ENCODE measurements around the gene PLA2G2C.
"Not testable (repeated sequence)": the region's sequence is repeated elsewhere in the genome, so short reads cannot be mapped to it uniquely, and the experiment has no call there.

PLA2G2C gene

DNA sequence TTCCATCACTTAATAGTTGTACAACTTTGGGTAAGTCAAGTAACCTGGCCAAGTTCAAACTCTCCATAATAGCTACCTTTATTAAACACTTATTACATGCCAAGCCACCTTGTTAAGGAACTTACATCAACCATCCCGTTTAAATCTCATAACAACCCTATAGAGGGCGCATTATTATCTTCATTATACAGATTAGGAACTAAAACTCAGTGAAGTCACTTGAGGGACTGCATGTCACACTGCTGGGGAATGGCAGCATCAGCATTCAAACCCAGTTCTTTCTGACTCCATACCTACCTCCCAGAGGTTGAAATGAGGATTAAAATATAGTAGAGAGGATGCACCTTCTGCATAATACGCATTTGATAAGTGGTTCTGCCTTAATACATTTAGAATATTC is 47.1 kb upstream of the PLA2G2C start:
- DNase-seq (ENCODE audit: low read depth in 1 of 2, low spot score in 1 of 2) = no peak
- H3K27ac ChIP-seq (replicated peaks) = no peak overlapping the region
- no peak overlapping the region for H3K4me3 ChIP-seq (replicated peaks; ENCODE audit: insufficient read depth, low read length)
- H3K27me3 ChIP-seq (ENCODE audit: insufficient read depth, poor library complexity, severe bottlenecking) = peaks cover 18% of the 10 kb centered on the region
- TF ChIP-seq GABPA (IDR thresholded peaks at IDR 0.05; ENCODE audit: low read depth) = no peak
- TF ChIP-seq, protein P1, sequence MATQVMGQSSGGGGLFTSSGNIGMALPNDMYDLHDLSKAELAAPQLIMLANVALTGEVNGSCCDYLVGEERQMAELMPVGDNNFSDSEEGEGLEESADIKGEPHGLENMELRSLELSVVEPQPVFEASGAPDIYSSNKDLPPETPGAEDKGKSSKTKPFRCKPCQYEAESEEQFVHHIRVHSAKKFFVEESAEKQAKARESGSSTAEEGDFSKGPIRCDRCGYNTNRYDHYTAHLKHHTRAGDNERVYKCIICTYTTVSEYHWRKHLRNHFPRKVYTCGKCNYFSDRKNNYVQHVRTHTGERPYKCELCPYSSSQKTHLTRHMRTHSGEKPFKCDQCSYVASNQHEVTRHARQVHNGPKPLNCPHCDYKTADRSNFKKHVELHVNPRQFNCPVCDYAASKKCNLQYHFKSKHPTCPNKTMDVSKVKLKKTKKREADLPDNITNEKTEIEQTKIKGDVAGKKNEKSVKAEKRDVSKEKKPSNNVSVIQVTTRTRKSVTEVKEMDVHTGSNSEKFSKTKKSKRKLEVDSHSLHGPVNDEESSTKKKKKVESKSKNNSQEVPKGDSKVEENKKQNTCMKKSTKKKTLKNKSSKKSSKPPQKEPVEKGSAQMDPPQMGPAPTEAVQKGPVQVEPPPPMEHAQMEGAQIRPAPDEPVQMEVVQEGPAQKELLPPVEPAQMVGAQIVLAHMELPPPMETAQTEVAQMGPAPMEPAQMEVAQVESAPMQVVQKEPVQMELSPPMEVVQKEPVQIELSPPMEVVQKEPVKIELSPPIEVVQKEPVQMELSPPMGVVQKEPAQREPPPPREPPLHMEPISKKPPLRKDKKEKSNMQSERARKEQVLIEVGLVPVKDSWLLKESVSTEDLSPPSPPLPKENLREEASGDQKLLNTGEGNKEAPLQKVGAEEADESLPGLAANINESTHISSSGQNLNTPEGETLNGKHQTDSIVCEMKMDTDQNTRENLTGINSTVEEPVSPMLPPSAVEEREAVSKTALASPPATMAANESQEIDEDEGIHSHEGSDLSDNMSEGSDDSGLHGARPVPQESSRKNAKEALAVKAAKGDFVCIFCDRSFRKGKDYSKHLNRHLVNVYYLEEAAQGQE (IDR thresholded peaks at IDR 0.05; ENCODE audit: insufficient replicate concordance, low read depth) = no peak
- TF ChIP-seq, protein P2, sequence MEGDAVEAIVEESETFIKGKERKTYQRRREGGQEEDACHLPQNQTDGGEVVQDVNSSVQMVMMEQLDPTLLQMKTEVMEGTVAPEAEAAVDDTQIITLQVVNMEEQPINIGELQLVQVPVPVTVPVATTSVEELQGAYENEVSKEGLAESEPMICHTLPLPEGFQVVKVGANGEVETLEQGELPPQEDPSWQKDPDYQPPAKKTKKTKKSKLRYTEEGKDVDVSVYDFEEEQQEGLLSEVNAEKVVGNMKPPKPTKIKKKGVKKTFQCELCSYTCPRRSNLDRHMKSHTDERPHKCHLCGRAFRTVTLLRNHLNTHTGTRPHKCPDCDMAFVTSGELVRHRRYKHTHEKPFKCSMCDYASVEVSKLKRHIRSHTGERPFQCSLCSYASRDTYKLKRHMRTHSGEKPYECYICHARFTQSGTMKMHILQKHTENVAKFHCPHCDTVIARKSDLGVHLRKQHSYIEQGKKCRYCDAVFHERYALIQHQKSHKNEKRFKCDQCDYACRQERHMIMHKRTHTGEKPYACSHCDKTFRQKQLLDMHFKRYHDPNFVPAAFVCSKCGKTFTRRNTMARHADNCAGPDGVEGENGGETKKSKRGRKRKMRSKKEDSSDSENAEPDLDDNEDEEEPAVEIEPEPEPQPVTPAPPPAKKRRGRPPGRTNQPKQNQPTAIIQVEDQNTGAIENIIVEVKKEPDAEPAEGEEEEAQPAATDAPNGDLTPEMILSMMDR (IDR thresholded peaks at IDR 0.05; ENCODE audit: insufficient read depth, low read length) = peak; percentile 4

- not testable (repeated sequence) for H3K27ac ChIP-seq (replicated peaks); H3K4me3 ChIP-seq (replicated peaks; ENCODE audit: insufficient read depth, low read length); DNase-seq (ENCODE audit: low read depth in 1 of 2, low spot score in 1 of 2)
- peaks cover 17% of the 10 kb centered on the region for H3K27me3 ChIP-seq (ENCODE audit: insufficient read depth, poor library complexity, severe bottlenecking)
Measured at GRCh38 chr1:20232564-20232963, 46.2 kb upstream of the PLA2G2C start.

DNA sequence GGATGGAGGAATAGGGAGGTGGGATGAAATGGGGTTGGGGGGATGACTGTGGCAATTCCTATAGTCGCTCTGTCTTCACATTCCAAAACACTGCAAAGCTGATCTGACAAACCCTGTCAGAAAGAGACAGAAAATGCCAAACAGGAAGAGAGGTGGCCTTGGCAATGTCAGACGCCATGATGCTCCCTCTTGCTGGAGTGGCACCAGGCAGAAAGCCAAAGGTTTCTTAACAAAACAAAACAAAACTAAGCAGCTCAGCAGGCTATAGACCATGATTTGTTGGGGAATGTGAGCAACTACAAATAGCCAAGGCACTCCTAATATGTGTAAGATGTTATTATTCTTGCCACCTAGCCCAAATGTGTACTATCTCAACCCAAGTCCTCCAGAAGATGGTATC is 42.9 kb upstream of the PLA2G2C start:
- Histone ChIP-seq H3K27me3 (ENCODE audit: insufficient read depth, poor library complexity, severe bottlenecking) (peaks cover 15% of the 10 kb centered on the region), H3K4me3 (replicated peaks; ENCODE audit: insufficient read depth, low read length) (no peak overlapping the region), H3K27ac (replicated peaks) (no peak overlapping the region)
- no peak for DNase-seq (ENCODE audit: low read depth in 1 of 2, low spot score in 1 of 2)
- TF ChIP-seq SPI1 (IDR thresholded peaks at IDR 0.05; ENCODE audit: borderline replicate concordance, low read depth) = no peak
- TF ChIP-seq GABPA (IDR thresholded peaks at IDR 0.05; ENCODE audit: low read depth) = no peak
- TF ChIP-seq, protein P1 (IDR thresholded peaks at IDR 0.05; ENCODE audit: insufficient replicate concordance, low read depth) = no peak
- no peak for TF ChIP-seq POLR2AphosphoS5 (IDR thresholded peaks at IDR 0.05; ENCODE audit: low read depth)
- TF ChIP-seq, protein P2 (IDR thresholded peaks at IDR 0.05; ENCODE audit: insufficient read depth, low read length) = no peak

GRCh38 chr1:20228314-20228825 is 42.1 kb upstream of the PLA2G2C start:
- Histone ChIP-seq H3K27me3 (ENCODE audit: insufficient read depth, poor library complexity, severe bottlenecking) (peaks cover 19% of the 10 kb centered on the region), H3K4me3 (replicated peaks; ENCODE audit: insufficient read depth, low read length) (no peak overlapping the region), H3K27ac (replicated peaks) (no peak overlapping the region)
- TF ChIP-seq, protein P1 (IDR thresholded peaks at IDR 0.05; ENCODE audit: insufficient replicate concordance, low read depth) = no peak
- TF ChIP-seq, protein P2 (IDR thresholded peaks at IDR 0.05; ENCODE audit: insufficient read depth, low read length) = no peak
- TF ChIP-seq SPI1 (IDR thresholded peaks at IDR 0.05; ENCODE audit: borderline replicate concordance, low read depth) = no peak
- TF ChIP-seq POLR2AphosphoS5 (IDR thresholded peaks at IDR 0.05; ENCODE audit: low read depth) = no peak
- TF ChIP-seq GABPA (IDR thresholded peaks at IDR 0.05; ENCODE audit: low read depth) = no peak
- DNase-seq (ENCODE audit: low read depth in 1 of 2, low spot score in 1 of 2) = no peak
